Lung (tissue), 12 donors: Measurements from ENCODE around the gene MYO16. TPM values are rescaled to one million over a fixed set of nuclear protein-coding genes. Genes with fewer than 3 reads are reported as not detected.

Experiments
- ATAC-seq: fragments of 200-7000 bp; cut with Tn5 transposase; one replicate; pipeline ENCODE4 v1.9.1; 2020; ENCODE audit warnings: moderate number of reproducible peaks; ENCODE audit not compliant: insufficient read depth, low FRiP score
- DNase-seq, 3 donors: peaks; one replicate each; pipeline ENCODE4 v3.0.0-alpha.2; 2013 to 2017
- H3K27ac ChIP-seq, 2 donors: one replicate each; pipeline ENCODE4 v1.5.1; 2013; ENCODE audit warnings: mild to moderate bottlenecking in 2 of 2, moderate library complexity in 2 of 2, control low read depth in 1 of 2, inconsistent platforms in 1 of 2, low read depth in 1 of 2, low read length in 1 of 2
- H3K27me3 ChIP-seq, 3 donors: one replicate each; pipeline ENCODE4 v1.5.1; 2013; ENCODE audit warnings: low read length in 2 of 3; ENCODE audit not compliant: control insufficient read depth in 3 of 3, insufficient read depth in 3 of 3
- H3K36me3 ChIP-seq, 4 donors: one replicate each; pipeline ENCODE4 v1.5.1; 2013; ENCODE audit warnings: low read length in 4 of 4, mild to moderate bottlenecking in 1 of 4, moderate library complexity in 1 of 4; ENCODE audit not compliant: control insufficient read depth in 4 of 4, insufficient read depth in 4 of 4
- H3K4me1 ChIP-seq, 5 donors: one replicate each; pipeline ENCODE4 v1.5.1; 2013; ENCODE audit warnings: low read length in 5 of 5, mild to moderate bottlenecking in 2 of 5, moderate library complexity in 1 of 5; ENCODE audit not compliant: control insufficient read depth in 5 of 5, insufficient read depth in 5 of 5
- H3K4me3 ChIP-seq: one replicate; pipeline ENCODE4 v1.5.1; 2013; ENCODE audit warnings: mild to moderate bottlenecking, control low read depth, moderate library complexity
- H3K9ac ChIP-seq, 2 donors: one replicate each; pipeline ENCODE4 v1.5.1; 2013; ENCODE audit warnings: low read length in 2 of 2, control low read depth in 1 of 2; ENCODE audit not compliant: insufficient read depth in 1 of 2
- H3K9me3 ChIP-seq, 4 donors: one replicate each; pipeline ENCODE4 v1.5.1; 2013; ENCODE audit warnings: low read length in 3 of 4, mild to moderate bottlenecking in 1 of 4, moderate library complexity in 1 of 4; ENCODE audit not compliant: control insufficient read depth in 4 of 4, insufficient read depth in 3 of 4
- CTCF ChIP-seq: IDR thresholded peaks from 2 replicates; pipeline ENCODE4 v1.5.1; 2012; ENCODE audit warnings: mild to moderate bottlenecking; ENCODE audit errors: control extremely low read depth, extremely low read depth
- whole genome bisulfite sequencing, 2 donors: extraction: QIAGEN DNeasy Blood & Tissue Kit; methylation state at CpG; one replicate each; pipeline ENCODE4 v1.1.7; 2013; 5-methylcytosine and 5-hydroxymethylcytosine counted together
- polyA plus RNA-seq, 2 donors: library from polyadenylated mRNA; stranded (reverse); fragments of 200-250 nt; gene quantifications; one replicate each; pipeline ENCODE4 v1.2.1, GENCODE V29; 2013
- total RNA-seq, 2 donors: library from RNA; depleted of rRNA in 1 of 2; stranded (reverse); fragments of >200 nt in 1 of 2; gene quantifications; one replicate each; pipeline ENCODE4 v1.2.1, GENCODE V29; 2014 to 2021
- donor health status: control.
- donor health status: control.
- donor health status: Bipolar disorder and iron deficiency.
- donor health status: healthy.
- donor health status: DM: yes; HTN: yes; CAD: no.

MYO16 gene
- total and polyA plus RNA-seq, 4 donors: 0.12 to 13.8 (median 0.88) TPM

- Histone ChIP-seq H3K27me3 (no peaks in the 10 kb centered on the region), H3K9me3 (peaks cover 0 to 3% (median 1%) of the 10 kb centered on the region in 4 donors), H3K4me3 (no peak overlapping the region), H3K9ac (no peak overlapping the region), H3K27ac (no peak overlapping the region), H3K36me3 (no peaks in the 10 kb centered on the region), H3K4me1 (no peaks in the 10 kb centered on the region)
- DNase-seq (peak in 2 of 3 donors; percentile 3 to 14), ATAC-seq (no peak)
- no peak for TF ChIP-seq CTCF
- 60 to 76% methylated on average over 4 of the region's 4 CpGs for WGBS, 2 donors
Observed at GRCh38 chr13:108643646-108644353, 14.4 kb downstream of the MYO16 start.

- Histone ChIP-seq H3K9me3 (peaks cover 0 to 3% (median 1%) of the 10 kb centered on the region in 4 donors), H3K36me3 (no peaks in the 10 kb centered on the region), H3K4me1 (no peaks in the 10 kb centered on the region), H3K9ac (no peak overlapping the region), H3K27me3 (no peaks in the 10 kb centered on the region), H3K27ac (no peak overlapping the region), H3K4me3 (no peak overlapping the region)
- TF ChIP-seq CTCF: no peak
- ATAC-seq (no peak), DNase-seq (no peak)
- WGBS, 2 donors: 77 to 85% methylated on average over 5 of the region's 5 CpGs
Observed at GRCh38 chr13:108645376-108645775, 16.0 kb downstream of the MYO16 start.

DNA sequence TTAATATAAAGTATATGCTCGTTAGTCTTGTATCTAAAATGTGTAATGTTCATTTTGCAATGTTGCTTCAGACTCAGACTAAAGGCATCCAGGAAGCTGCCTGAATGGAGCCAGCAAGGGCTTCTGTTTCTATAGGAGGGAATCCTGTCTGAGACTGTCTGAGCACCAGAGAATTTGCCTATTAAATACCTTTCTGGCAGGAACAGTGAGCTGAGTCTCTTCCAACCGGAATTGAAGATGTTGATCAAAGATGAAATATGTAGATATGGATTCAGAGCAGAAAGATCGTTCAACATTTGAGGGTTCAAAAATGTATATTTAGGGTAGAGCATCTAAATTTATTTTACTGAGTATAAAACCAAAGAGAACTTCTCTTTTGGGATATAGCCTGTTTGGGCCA lies 20.9 kb downstream of the MYO16 start:
- Histone ChIP-seq H3K27ac (no peak overlapping the region), H3K9me3 (peaks cover 0 to 4% (median 2%) of the 10 kb centered on the region in 4 donors), H3K36me3 (no peaks in the 10 kb centered on the region), H3K9ac (no peak overlapping the region), H3K27me3 (no peaks in the 10 kb centered on the region), H3K4me3 (no peak overlapping the region), H3K4me1 (no peaks in the 10 kb centered on the region)
- DNase-seq (no peak), ATAC-seq (no peak)
- TF ChIP-seq CTCF: no peak
- 69 to 81% methylated on average over 3 of the region's 3 CpGs for WGBS, 2 donors

GRCh38 chr13:108656742-108657141 lies 27.3 kb downstream of the MYO16 start:
- Histone ChIP-seq H3K36me3 (no peaks in the 10 kb centered on the region), H3K4me1 (no peaks in the 10 kb centered on the region), H3K27me3 (no peaks in the 10 kb centered on the region), H3K27ac (no peak overlapping the region), H3K9ac (no peak overlapping the region), H3K9me3 (peaks cover 0 to 2% (median 0%) of the 10 kb centered on the region in 4 donors), H3K4me3 (no peak overlapping the region)
- ATAC-seq: no peak
- DNase-seq: no peak
- WGBS, 2 donors: 82 to 88% methylated on average over 4 of the region's 4 CpGs
- no peak for TF ChIP-seq CTCF
